Measurements from ENCODE around the gene TENM4.

TENM4 gene

DNA sequence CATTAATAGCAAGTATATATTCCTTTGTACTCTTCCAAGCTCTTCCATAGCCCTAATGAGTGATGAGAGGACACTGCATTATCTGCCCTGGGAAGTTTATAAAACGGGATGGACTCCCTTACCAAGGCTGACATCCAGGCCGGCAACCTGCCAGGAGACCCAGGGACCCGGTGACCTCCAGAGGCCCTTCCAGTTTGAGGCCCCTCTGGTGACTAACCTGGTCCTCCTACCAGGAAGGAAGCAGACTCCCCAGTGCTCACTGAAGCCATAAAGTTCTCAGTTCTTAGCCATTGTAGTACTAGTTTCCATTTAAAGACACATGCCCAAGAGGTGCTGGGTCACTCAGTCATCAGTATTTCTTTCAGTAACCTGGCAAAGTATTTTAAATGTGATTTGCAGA, 345.4 kb downstream of the TENM4 start:
- H3K36me3 Mint-ChIP-seq = no peaks in the 10 kb centered on the region
- H3K27me3 Mint-ChIP-seq = peaks cover 9% of the 10 kb centered on the region
- no peak overlapping the region for H3K27ac Mint-ChIP-seq
- H3K4me3 Mint-ChIP-seq = no peak overlapping the region
- no peaks in the 10 kb centered on the region for H3K4me1 Mint-ChIP-seq (ENCODE audit: low read depth)
- no peaks in the 10 kb centered on the region for H3K9me3 Mint-ChIP-seq (ENCODE audit: low read depth)

DNA sequence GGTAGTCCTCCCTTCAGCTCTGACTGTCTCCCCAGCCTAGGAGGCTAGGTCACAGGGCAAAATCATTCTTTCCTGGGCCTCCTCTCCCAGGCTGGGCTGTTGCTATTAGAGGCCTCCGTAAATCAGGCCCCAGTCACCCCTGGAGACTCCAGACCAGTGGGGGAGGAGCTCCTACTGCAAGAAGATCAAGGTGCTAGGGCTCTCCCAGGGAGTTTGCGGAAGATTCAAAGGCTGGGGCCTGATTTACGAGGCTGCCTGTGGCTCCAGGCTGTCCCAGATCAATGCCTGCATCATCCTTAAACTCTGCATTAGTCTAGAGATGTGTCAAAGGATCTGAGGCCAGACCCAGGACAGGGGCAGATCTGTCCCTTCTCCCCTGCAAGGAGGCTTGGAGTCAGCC, 346.2 kb downstream of the TENM4 start:
- Mint-ChIP-seq H3K27me3 (peaks cover 5% of the 10 kb centered on the region), H3K27ac (no peak overlapping the region), H3K4me3 (no peak overlapping the region), H3K36me3 (no peaks in the 10 kb centered on the region), H3K9me3 (ENCODE audit: low read depth) (no peaks in the 10 kb centered on the region), H3K4me1 (ENCODE audit: low read depth) (no peaks in the 10 kb centered on the region)

DNA sequence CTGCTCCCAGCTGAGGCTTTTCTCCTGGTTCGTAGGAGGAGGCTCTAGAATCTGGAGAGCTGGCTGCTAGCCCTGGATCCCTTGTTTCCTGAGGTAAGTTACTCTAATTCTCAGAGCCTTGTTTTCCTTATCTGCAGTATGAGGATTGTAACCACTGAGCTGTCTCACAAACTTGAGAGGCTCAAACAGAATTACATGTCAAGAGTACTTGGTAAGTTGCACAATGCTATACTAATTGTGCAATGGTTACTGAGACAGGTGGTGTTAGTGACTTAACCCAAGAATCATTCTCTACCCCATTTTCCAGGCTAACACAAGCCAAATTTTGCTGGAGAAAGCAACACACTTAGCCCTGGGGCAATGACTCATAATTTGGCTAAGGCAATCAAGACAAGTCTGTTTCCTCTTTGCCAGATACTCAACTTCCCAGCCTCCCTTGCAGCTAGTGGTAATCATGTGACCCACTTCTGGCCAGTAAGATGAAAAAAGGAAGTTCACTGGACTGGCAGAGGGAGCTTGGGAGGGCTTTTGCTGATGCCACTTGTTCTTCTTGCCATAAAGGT, 348.0 kb downstream of the TENM4 start:
- Mint-ChIP-seq H3K36me3 (no peaks in the 10 kb centered on the region), H3K4me3 (no peak overlapping the region), H3K4me1 (ENCODE audit: low read depth) (no peaks in the 10 kb centered on the region), H3K27me3 (peaks cover 4% of the 10 kb centered on the region), H3K9me3 (ENCODE audit: low read depth) (no peaks in the 10 kb centered on the region), H3K27ac (no peak overlapping the region)

DNA sequence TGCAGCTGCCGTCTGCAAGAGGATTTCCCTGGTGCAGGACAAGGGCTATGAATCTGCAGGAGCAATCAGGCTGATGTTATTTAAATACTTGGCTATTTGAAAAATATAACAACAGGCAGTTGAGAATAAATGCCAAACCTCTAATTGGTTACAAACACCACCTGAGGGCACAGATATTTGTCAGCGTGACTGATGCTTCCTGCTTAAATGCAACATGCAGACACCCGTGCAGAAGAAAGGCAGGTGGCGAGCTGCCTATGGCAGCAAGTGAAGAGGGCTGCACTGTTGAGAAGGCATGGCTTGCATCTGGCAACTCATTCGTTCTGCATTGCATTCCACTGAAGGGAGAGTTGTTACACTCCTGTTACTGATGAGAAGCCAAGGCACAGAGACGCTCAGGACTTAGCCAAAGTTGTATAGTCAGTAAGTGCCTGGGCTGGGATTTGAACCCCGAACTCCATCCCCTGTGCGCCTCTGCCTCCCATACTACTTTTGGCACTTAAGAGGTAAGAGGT, 350.6 kb downstream of the TENM4 start:
- Mint-ChIP-seq H3K36me3 (no peaks in the 10 kb centered on the region), H3K4me1 (ENCODE audit: low read depth) (no peaks in the 10 kb centered on the region), H3K27me3 (peaks cover 4% of the 10 kb centered on the region), H3K27ac (no peak overlapping the region), H3K4me3 (no peak overlapping the region), H3K9me3 (ENCODE audit: low read depth) (no peaks in the 10 kb centered on the region)

DNA sequence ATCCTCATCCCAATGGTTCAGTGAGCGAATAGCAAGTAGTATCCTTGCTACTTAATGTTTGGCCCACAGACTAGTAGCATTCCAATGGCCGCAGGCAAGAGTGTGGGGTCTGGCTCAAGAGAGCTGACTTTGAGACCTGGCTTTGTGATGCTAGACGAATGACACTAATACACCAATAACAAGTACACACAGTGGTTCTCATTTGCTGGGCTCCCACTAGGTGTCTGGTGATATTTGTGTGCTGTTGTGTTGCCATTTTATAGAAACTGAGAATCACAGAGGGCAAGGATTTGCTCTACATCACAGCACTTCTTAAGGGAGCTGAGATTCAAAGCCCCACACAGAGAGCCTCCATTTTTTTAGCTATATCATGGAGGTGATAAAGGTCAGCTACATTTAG, 351.2 kb downstream of the TENM4 start:
- peaks cover 4% of the 10 kb centered on the region for H3K27me3 Mint-ChIP-seq
- no peaks in the 10 kb centered on the region for H3K36me3 Mint-ChIP-seq
- H3K4me1 Mint-ChIP-seq (ENCODE audit: low read depth) = no peaks in the 10 kb centered on the region
- H3K27ac Mint-ChIP-seq = no peak overlapping the region
- no peak overlapping the region for H3K4me3 Mint-ChIP-seq
- H3K9me3 Mint-ChIP-seq (ENCODE audit: low read depth) = no peaks in the 10 kb centered on the region

DNA sequence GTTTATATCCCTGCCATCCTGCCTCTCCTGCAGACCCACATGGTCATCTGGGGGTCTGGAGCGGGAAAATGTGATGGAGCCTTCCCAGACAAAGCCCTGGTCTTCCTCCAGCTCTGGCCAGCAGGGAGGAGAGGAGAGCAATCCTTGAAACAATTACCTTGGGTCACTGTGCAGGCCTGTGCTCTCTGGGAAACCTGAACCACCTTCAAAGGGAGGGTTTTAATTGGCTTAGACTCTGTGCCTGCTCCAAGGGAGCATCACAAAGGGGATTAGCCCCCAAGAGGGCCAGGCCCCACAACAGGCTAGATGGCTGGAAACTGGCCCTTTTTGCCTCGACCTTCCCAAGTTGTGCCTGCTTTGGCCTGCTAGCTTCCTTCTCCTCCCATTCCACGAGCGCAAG, 351.9 kb downstream of the TENM4 start:
- Mint-ChIP-seq H3K36me3 (no peaks in the 10 kb centered on the region), H3K27me3 (peaks cover 4% of the 10 kb centered on the region), H3K4me3 (no peak overlapping the region), H3K4me1 (ENCODE audit: low read depth) (no peaks in the 10 kb centered on the region), H3K27ac (no peak overlapping the region), H3K9me3 (ENCODE audit: low read depth) (no peaks in the 10 kb centered on the region)

DNA sequence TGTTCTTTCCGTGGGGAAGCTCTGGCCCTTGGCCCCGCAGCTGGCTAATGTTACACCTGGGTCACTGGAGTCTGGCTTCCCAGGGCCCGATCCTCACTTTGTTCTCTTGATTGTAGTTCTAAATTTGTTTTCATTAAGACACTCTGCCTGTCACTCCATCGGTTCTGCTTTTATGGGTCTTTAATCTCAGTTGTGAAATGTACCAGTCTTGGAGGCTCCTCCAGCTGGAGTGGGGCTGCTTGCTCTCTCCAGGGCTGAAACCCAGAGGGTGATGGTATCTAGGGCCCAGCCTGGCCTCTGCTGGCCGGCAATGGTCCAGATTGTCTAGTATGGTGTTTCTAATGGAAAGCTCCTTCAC, 352.9 kb downstream of the TENM4 start:
- no peaks in the 10 kb centered on the region for H3K36me3 Mint-ChIP-seq
- H3K27me3 Mint-ChIP-seq = peaks cover 4% of the 10 kb centered on the region
- no peaks in the 10 kb centered on the region for H3K4me1 Mint-ChIP-seq (ENCODE audit: low read depth)
- H3K4me3 Mint-ChIP-seq = no peak overlapping the region
- H3K27ac Mint-ChIP-seq = no peak overlapping the region
- H3K9me3 Mint-ChIP-seq (ENCODE audit: low read depth) = no peaks in the 10 kb centered on the region

DNA sequence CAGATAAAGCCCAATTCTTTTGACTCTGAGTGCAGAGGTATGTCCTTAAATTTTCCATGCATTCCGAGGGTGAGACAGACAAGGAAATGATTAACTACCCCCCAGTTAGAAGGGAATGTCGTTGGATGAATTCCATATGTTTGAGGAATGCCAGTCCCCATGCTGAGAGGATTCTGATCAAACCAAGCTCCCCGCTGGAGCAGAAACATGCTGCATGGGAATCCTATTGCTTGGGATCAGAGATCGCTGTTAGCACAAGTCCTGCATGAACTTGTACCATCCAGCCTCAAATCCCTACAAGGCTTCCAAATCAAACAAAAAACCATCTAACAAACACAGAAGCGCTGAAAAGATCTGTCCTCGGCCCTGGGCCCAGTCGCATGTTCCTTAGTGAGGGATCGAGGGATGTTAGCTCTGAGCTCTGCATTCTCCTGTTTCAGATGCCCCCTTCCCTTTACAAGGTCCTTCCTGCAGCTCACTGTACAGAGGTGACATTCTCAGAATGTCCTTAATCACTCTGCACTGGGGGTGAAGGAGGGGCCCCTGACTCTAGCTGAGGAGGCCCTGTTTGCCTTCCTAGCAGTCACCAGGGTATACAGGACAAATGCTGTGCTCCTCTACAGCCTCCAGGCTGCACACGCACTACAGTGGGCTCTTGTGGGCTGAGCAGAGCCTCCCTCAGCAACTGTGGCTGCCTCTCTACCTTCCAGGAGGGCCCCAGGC, 353.4 kb downstream of the TENM4 start:
- Mint-ChIP-seq H3K36me3 (no peaks in the 10 kb centered on the region), H3K27ac (no peak overlapping the region), H3K9me3 (ENCODE audit: low read depth) (no peaks in the 10 kb centered on the region), H3K4me3 (no peak overlapping the region), H3K4me1 (ENCODE audit: low read depth) (no peaks in the 10 kb centered on the region), H3K27me3 (peaks cover 4% of the 10 kb centered on the region)

DNA sequence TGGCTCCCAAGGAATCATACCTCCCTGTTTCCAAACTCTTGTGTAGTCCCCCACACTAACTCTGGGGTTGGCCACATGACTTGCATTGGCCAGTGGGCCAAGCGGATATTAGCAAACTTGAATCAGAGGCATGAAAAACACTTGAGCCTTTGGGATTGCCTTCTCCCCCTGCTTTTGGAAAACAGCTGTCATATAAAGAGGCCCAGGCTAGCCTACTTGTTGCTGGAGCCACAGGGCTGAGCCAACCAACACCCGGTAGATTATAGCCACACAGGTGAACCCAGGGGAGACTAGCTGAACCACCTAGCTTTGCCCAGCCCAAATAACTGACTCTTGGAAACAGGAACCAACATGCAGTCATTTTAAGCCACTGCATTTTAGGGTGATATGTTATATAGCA, 354.8 kb downstream of the TENM4 start:
- H3K4me3 Mint-ChIP-seq = no peak overlapping the region
- no peaks in the 10 kb centered on the region for H3K9me3 Mint-ChIP-seq (ENCODE audit: low read depth)
- no peaks in the 10 kb centered on the region for H3K4me1 Mint-ChIP-seq (ENCODE audit: low read depth)
- H3K27ac Mint-ChIP-seq = no peak overlapping the region
- no peaks in the 10 kb centered on the region for H3K36me3 Mint-ChIP-seq
- no peaks in the 10 kb centered on the region for H3K27me3 Mint-ChIP-seq

DNA sequence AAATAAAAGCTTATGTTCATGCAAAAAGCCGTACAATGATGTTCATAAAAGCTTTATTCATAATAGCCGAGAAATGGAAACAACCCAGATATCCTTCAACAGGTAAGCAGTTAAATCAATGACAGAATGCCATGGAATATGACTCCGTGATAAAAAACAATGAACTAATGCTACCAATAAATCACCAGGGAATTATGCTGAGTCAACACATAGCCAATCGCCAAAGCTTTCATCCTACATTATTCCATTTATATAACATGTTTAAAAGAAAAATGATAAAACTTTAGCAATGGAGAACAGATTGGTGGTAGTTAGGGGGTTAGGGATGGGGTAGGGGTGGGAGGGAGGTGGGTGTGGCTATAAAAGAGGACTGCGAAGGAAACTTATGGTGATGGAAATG, 356.4 kb downstream of the TENM4 start:
- H3K27ac Mint-ChIP-seq = no peak overlapping the region

DNA sequence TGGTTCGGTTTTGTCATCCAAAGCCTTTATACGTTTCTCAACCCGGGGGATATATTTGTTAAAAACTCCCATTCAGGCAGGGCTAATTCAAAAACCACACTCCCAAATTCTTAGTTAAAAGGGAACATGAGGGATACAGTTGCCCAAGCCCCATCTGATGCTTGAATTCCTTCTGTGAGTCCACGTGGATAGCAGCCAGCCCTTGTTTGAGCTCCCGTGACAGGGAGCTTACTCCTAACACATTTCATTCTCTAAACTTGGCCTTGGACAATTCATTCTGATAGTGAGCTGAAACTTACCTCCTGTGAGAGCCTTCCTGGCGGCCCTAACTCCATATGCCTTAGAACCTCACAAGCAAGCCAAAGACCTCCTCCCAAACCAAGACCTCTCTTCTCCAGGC, 357.5 kb downstream of the TENM4 start:
- no peaks in the 10 kb centered on the region for H3K36me3 Mint-ChIP-seq
- no peaks in the 10 kb centered on the region for H3K9me3 Mint-ChIP-seq (ENCODE audit: low read depth)
- no peak overlapping the region for H3K4me3 Mint-ChIP-seq
- no peaks in the 10 kb centered on the region for H3K4me1 Mint-ChIP-seq (ENCODE audit: low read depth)
- H3K27me3 Mint-ChIP-seq = no peaks in the 10 kb centered on the region
- H3K27ac Mint-ChIP-seq = no peak overlapping the region

More for the DNA sequence above, 356.4 kb downstream of the TENM4 start:
- H3K9me3 Mint-ChIP-seq (ENCODE audit: low read depth) = no peaks in the 10 kb centered on the region
- H3K4me1 Mint-ChIP-seq (ENCODE audit: low read depth) = no peaks in the 10 kb centered on the region
- no peak overlapping the region for H3K4me3 Mint-ChIP-seq
- H3K36me3 Mint-ChIP-seq = no peaks in the 10 kb centered on the region
- no peaks in the 10 kb centered on the region for H3K27me3 Mint-ChIP-seq

DNA sequence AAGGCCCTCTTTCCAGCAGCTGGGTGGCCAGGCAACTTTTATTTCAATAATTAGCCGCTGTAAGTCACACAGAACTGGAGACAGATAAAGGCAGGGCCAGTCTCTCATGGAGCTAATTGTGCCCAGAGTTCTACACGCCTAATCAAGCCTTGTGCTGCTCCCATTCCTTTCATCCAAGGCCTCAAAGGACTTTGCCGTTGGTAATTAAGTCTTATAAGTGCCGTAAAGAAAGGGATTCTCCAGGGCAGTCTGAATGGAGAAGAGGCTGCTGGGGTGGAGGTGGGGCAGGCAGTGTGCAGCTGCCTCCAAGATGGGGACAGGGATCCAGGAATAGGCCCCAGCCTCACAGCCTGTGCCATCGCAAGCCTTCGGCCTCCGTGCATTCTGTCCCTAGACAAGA, 357.9 kb downstream of the TENM4 start:
- H3K4me3 Mint-ChIP-seq = no peak overlapping the region
- no peaks in the 10 kb centered on the region for H3K36me3 Mint-ChIP-seq
- no peaks in the 10 kb centered on the region for H3K27me3 Mint-ChIP-seq
- H3K27ac Mint-ChIP-seq = no peak overlapping the region
- H3K4me1 Mint-ChIP-seq (ENCODE audit: low read depth) = no peaks in the 10 kb centered on the region
- no peaks in the 10 kb centered on the region for H3K9me3 Mint-ChIP-seq (ENCODE audit: low read depth)

DNA sequence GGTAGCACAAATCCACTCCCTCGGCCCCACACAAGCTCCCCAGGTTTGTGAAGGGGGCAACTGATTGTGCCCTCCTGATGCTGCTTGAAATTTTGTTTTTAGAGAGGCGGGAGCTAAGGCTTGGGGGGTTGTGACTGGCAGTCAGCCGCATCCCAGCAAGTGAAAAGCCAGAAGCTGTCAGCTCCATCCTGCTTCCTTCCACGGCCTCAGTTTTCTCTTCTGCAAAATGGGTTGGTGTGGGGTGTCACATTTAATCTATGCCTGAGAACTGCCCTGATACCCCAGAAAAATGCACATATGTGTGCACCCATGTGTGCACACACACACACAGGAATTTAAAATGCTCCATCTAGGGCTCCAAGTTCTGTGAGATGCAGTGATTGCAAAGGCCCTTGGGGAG, 358.6 kb downstream of the TENM4 start:
- H3K9me3 Mint-ChIP-seq (ENCODE audit: low read depth) = no peaks in the 10 kb centered on the region
- no peaks in the 10 kb centered on the region for H3K36me3 Mint-ChIP-seq
- H3K27ac Mint-ChIP-seq = no peak overlapping the region
- H3K27me3 Mint-ChIP-seq = peaks cover 2% of the 10 kb centered on the region
- no peak overlapping the region for H3K4me3 Mint-ChIP-seq
- H3K4me1 Mint-ChIP-seq (ENCODE audit: low read depth) = no peaks in the 10 kb centered on the region

DNA sequence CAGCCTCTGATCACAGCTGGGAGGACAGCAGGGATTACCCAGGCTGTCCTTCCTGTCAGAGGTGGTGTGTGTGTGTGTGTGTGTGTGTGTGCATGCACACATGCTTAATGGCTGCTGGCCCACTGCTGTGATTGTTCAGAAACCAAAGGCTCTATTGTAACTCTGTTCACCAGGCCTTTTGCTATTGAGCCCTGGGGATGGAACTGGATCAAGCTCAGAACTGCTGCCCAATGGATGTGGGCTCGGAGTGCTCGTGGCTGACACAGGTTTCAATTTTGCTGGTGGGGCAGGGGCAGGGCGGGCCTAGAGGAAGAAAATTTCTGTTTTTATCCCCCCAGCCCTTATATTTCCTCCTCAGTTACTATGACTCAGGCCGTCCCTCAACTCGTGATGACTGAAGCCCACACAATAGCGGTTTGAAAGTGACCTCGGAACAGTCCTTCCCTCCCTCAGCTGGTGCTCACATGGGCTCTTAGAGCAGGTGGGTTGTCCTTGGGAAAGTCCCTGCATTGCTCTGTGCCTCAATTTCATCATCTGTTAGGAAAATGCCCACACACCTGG, 359.3 kb downstream of the TENM4 start:
- Mint-ChIP-seq H3K4me1 (ENCODE audit: low read depth) (no peaks in the 10 kb centered on the region), H3K9me3 (ENCODE audit: low read depth) (no peaks in the 10 kb centered on the region), H3K27ac (no peak overlapping the region), H3K4me3 (no peak overlapping the region), H3K36me3 (no peaks in the 10 kb centered on the region), H3K27me3 (peaks cover 2% of the 10 kb centered on the region)

DNA sequence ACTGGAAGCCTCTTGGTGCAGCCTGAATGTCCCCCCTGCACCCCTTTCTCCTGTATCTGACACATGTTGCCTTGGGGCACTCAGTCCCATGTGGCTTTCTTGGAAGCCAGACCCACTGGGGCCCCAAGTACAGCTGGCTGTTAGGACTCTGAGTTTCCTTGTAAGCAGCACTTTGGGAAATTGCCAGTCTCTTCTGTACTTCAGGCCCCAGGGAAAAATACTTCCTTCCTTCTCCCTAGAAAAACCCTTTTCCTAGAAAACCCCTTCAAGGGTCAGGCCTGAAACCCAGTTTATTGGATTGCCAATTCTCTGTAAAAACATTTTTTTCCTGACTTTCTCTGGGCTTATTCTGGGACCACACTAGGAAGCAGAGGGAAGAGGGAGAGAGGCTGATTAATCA, 360.3 kb downstream of the TENM4 start:
- Mint-ChIP-seq H3K27ac (no peak overlapping the region), H3K27me3 (peaks cover 2% of the 10 kb centered on the region), H3K4me3 (no peak overlapping the region), H3K36me3 (no peaks in the 10 kb centered on the region), H3K9me3 (ENCODE audit: low read depth) (no peaks in the 10 kb centered on the region), H3K4me1 (ENCODE audit: low read depth) (no peaks in the 10 kb centered on the region)

DNA sequence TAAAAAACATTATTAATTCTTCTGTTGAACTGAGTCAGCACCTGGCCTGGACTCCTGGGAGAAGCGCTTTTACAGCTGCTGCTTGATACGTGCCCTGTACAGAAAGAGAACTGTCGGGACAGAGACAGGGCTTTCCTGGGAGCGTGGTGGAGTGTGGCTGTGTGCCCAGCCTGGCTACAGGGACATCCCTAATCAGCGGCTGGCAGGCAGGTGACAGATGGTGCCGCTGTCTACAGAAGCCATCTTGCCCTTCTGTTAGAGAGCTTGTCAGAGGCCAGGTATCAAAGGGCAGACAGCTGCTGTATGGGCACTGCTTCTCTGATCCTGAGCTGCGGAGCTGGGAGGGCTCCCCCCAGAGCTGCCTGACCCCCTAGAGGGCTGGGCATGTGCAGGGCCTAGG, 361.8 kb downstream of the TENM4 start:
- no peak overlapping the region for H3K27ac Mint-ChIP-seq
- no peaks in the 10 kb centered on the region for H3K4me1 Mint-ChIP-seq (ENCODE audit: low read depth)
- no peaks in the 10 kb centered on the region for H3K9me3 Mint-ChIP-seq (ENCODE audit: low read depth)
- H3K27me3 Mint-ChIP-seq = peaks cover 2% of the 10 kb centered on the region
- no peaks in the 10 kb centered on the region for H3K36me3 Mint-ChIP-seq
- H3K4me3 Mint-ChIP-seq = no peak overlapping the region
